Measurements from ENCODE around the gene HERC2.
"Not testable (repeated sequence)": the region's sequence is repeated elsewhere in the genome, so short reads cannot be mapped to it uniquely, and the experiment has no call there.

HERC2 gene

DNA sequence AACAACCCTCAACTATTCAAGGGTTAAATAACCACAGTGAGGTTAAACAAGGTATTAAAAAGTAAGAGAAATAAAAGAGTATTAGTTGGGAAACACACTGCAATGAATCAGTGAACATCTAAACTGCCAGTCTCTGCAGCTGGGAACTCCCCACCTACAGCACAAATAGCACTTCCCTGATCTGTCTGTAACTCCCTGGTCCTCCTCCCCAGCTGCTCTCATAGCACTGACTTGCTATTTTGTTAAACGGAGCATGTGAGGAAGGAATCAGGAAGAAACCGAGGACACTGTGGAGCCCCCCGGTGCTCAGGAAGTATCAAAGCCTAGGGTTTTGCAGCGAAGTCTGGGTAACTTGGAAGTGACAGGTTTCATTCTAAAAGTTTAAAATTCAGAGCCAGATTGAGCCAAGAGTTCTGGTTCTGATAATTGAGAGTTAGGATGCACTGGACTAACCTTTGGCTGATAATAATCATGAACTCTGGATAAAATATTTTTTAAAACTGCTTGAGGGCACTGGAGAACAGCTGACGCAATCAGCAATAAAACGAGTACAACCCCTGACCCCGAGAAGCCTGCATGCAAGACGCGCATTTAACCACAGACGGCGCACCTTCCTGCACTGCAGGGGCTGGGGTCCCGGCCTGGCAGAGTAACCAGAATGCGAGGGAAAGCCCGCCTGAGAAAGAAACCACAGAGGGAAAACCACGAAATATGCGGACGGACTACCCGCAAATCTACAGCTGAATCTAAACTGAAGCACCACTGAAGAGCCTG lies 118.7 kb downstream of the HERC2 start:
- H3K4me2 ChIP-seq (ENCODE audit: low read length); H3K18ac ChIP-seq (ENCODE audit: low read length); H4K8ac ChIP-seq (ENCODE audit: low read depth, low read length); H3K27me3 ChIP-seq (ENCODE audit: insufficient read depth, low read length, poor library complexity); H2BK5ac ChIP-seq (ENCODE audit: low read length); H3K56ac ChIP-seq (ENCODE audit: low read length); H3K4me1 ChIP-seq (ENCODE audit: control insufficient read depth, low read depth, low read length); H3K79me2 ChIP-seq (ENCODE audit: control insufficient read depth, insufficient read depth, low read length); H2AK5ac ChIP-seq (ENCODE audit: low read length); H3K27ac ChIP-seq (ENCODE audit: low read depth, low read length); H3K4ac ChIP-seq (ENCODE audit: low read depth, low read length); H4K5ac ChIP-seq (ENCODE audit: low read length); H2BK120ac ChIP-seq (ENCODE audit: low read depth, low read length); H3K79me1 ChIP-seq (ENCODE audit: low read length); H3K23ac ChIP-seq (ENCODE audit: low read length); H3K9ac ChIP-seq (ENCODE audit: low read length); H3K4me3 ChIP-seq (ENCODE audit: low read length); H3K36me3 ChIP-seq (ENCODE audit: control insufficient read depth, insufficient read depth, low read length); H2BK15ac ChIP-seq (replicated peaks; ENCODE audit: low read depth); DNase-seq: not testable (repeated sequence)
- WGBS (ENCODE audit: extremely low coverage, insufficient coverage, low lambda C conversion rate) = no CpG with 5 or more reads among the region's 18 CpGs

DNA sequence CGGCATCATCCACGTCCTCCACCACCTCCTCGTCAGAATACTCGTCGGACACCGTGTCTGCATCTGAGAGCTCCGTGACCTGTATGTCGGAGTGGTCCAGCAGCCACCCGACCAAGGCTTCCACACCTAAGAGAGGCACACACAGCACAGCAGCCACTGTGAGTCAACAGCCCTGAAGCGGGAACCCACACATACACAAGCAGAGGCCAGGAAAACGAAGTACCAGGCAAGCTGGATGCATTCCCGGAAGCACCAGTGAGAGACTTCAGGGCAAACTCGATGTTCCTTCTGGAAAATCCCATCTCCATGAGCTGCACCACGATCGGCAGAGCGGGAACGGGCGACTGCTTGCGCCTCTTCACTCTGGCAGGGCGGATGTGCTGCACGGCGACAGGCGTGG lies 119.9 kb downstream of the HERC2 start:
- not testable (repeated sequence) for H3K18ac ChIP-seq (ENCODE audit: low read length); H2BK120ac ChIP-seq (ENCODE audit: low read depth, low read length); H2BK5ac ChIP-seq (ENCODE audit: low read length); H3K79me1 ChIP-seq (ENCODE audit: low read length); H3K79me2 ChIP-seq (ENCODE audit: control insufficient read depth, insufficient read depth, low read length); H3K27me3 ChIP-seq (ENCODE audit: insufficient read depth, low read length, poor library complexity); H2AK5ac ChIP-seq (ENCODE audit: low read length); H4K5ac ChIP-seq (ENCODE audit: low read length); H3K4me2 ChIP-seq (ENCODE audit: low read length); H2BK15ac ChIP-seq (replicated peaks; ENCODE audit: low read depth); H3K56ac ChIP-seq (ENCODE audit: low read length); H3K4ac ChIP-seq (ENCODE audit: low read depth, low read length); H3K36me3 ChIP-seq (ENCODE audit: control insufficient read depth, insufficient read depth, low read length); H3K9ac ChIP-seq (ENCODE audit: low read length); H3K4me3 ChIP-seq (ENCODE audit: low read length); H3K23ac ChIP-seq (ENCODE audit: low read length); H3K27ac ChIP-seq (ENCODE audit: low read depth, low read length); DNase-seq; H4K8ac ChIP-seq (ENCODE audit: low read depth, low read length); H3K4me1 ChIP-seq (ENCODE audit: control insufficient read depth, low read depth, low read length)
- WGBS (ENCODE audit: extremely low coverage, insufficient coverage, low lambda C conversion rate) = no CpG with 5 or more reads among the region's 23 CpGs

DNA sequence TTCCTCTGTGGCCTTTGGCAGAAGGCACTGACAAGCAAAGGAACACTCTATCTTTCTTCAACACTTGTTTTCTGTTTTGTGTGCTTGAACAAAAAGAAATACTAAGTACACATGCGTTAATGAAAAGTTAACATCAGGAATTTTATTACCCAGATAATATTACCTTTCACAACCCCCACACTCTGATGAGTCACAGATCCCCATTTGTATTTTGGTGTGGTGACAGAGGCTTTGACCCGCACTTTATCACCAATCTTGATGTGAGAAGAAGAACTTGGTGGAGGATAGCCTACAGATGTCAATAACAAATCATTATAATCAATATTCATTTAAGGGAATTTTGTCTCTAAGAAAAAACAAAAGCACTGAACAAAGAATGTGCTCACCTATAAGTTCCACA lies 123.8 kb downstream of the HERC2 start:
- not testable (repeated sequence) for H3K4me2 ChIP-seq (ENCODE audit: low read length); H2BK120ac ChIP-seq (ENCODE audit: low read depth, low read length); H3K4me1 ChIP-seq (ENCODE audit: control insufficient read depth, low read depth, low read length); H3K79me1 ChIP-seq (ENCODE audit: low read length); H3K36me3 ChIP-seq (ENCODE audit: control insufficient read depth, insufficient read depth, low read length); H3K9ac ChIP-seq (ENCODE audit: low read length); H4K8ac ChIP-seq (ENCODE audit: low read depth, low read length); DNase-seq; H3K27ac ChIP-seq (ENCODE audit: low read depth, low read length); H4K5ac ChIP-seq (ENCODE audit: low read length); H3K56ac ChIP-seq (ENCODE audit: low read length); H3K27me3 ChIP-seq (ENCODE audit: insufficient read depth, low read length, poor library complexity); H3K23ac ChIP-seq (ENCODE audit: low read length); H3K4me3 ChIP-seq (ENCODE audit: low read length); H3K4ac ChIP-seq (ENCODE audit: low read depth, low read length); H3K79me2 ChIP-seq (ENCODE audit: control insufficient read depth, insufficient read depth, low read length); H2AK5ac ChIP-seq (ENCODE audit: low read length); H2BK15ac ChIP-seq (replicated peaks; ENCODE audit: low read depth); H3K18ac ChIP-seq (ENCODE audit: low read length); H2BK5ac ChIP-seq (ENCODE audit: low read length)
- WGBS (ENCODE audit: extremely low coverage, insufficient coverage, low lambda C conversion rate) = no CpG with 5 or more reads among the region's 2 CpGs

DNA sequence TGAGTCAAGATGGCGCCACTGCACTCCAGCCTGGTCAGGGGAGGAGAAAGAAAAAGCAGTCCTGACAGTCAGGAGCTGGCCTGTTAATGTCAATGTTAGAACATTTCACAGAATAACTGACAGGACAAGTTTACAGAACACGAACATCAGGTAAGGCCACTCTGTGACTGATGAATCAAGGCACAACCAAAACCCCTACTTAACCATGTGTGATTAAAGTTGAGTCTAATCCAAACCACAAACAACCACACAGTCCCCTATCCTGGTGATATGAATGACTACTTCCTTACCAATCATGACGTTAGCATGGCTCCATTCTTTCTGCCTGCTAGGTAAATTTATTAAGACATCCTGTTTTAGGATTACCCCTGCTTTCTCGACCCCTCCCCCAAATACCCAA lies 124.3 kb downstream of the HERC2 start:
- H4K8ac ChIP-seq (ENCODE audit: low read depth, low read length); DNase-seq; H2BK5ac ChIP-seq (ENCODE audit: low read length); H3K27me3 ChIP-seq (ENCODE audit: insufficient read depth, low read length, poor library complexity); H2BK120ac ChIP-seq (ENCODE audit: low read depth, low read length); H3K4me2 ChIP-seq (ENCODE audit: low read length); H3K23ac ChIP-seq (ENCODE audit: low read length); H3K79me2 ChIP-seq (ENCODE audit: control insufficient read depth, insufficient read depth, low read length); H3K9ac ChIP-seq (ENCODE audit: low read length); H3K79me1 ChIP-seq (ENCODE audit: low read length); H2AK5ac ChIP-seq (ENCODE audit: low read length); H3K4ac ChIP-seq (ENCODE audit: low read depth, low read length); H3K4me1 ChIP-seq (ENCODE audit: control insufficient read depth, low read depth, low read length); H3K56ac ChIP-seq (ENCODE audit: low read length); H4K5ac ChIP-seq (ENCODE audit: low read length); H3K36me3 ChIP-seq (ENCODE audit: control insufficient read depth, insufficient read depth, low read length); H3K27ac ChIP-seq (ENCODE audit: low read depth, low read length); H3K18ac ChIP-seq (ENCODE audit: low read length); H3K4me3 ChIP-seq (ENCODE audit: low read length); H2BK15ac ChIP-seq (replicated peaks; ENCODE audit: low read depth): not testable (repeated sequence)
- no CpG with 5 or more reads among the region's 4 CpGs for whole genome bisulfite sequencing (ENCODE audit: extremely low coverage, insufficient coverage, low lambda C conversion rate)

DNA sequence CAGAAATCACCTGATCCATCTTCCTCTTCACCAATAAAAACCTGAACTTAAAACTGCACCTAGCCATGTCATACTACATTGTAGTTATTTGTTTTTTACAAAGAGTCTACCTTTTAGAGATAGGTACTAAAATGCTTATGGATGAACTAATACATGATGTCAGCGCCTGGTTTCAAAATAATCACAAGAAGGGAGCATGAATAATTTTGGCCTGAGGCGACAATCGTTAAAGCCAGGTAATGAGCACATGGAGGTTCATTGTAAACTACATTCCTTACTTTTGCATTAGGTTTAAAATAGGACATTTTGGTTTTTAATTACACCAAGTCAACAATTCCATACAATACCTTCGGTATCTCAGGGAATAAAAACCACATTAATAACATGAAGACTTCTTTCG lies 125.4 kb downstream of the HERC2 start:
- H3K27ac ChIP-seq (ENCODE audit: low read depth, low read length); H3K9ac ChIP-seq (ENCODE audit: low read length); H2BK120ac ChIP-seq (ENCODE audit: low read depth, low read length); H4K8ac ChIP-seq (ENCODE audit: low read depth, low read length); H3K56ac ChIP-seq (ENCODE audit: low read length); H2AK5ac ChIP-seq (ENCODE audit: low read length); H3K79me2 ChIP-seq (ENCODE audit: control insufficient read depth, insufficient read depth, low read length); H3K23ac ChIP-seq (ENCODE audit: low read length); H3K36me3 ChIP-seq (ENCODE audit: control insufficient read depth, insufficient read depth, low read length); H3K4me2 ChIP-seq (ENCODE audit: low read length); H3K18ac ChIP-seq (ENCODE audit: low read length); H3K4ac ChIP-seq (ENCODE audit: low read depth, low read length); H2BK5ac ChIP-seq (ENCODE audit: low read length); H3K27me3 ChIP-seq (ENCODE audit: insufficient read depth, low read length, poor library complexity); H4K5ac ChIP-seq (ENCODE audit: low read length); H3K4me3 ChIP-seq (ENCODE audit: low read length); H3K79me1 ChIP-seq (ENCODE audit: low read length); H2BK15ac ChIP-seq (replicated peaks; ENCODE audit: low read depth); DNase-seq; H3K4me1 ChIP-seq (ENCODE audit: control insufficient read depth, low read depth, low read length): not testable (repeated sequence)
- whole genome bisulfite sequencing (ENCODE audit: extremely low coverage, insufficient coverage, low lambda C conversion rate) = no CpG with 5 or more reads among the region's 5 CpGs

DNA sequence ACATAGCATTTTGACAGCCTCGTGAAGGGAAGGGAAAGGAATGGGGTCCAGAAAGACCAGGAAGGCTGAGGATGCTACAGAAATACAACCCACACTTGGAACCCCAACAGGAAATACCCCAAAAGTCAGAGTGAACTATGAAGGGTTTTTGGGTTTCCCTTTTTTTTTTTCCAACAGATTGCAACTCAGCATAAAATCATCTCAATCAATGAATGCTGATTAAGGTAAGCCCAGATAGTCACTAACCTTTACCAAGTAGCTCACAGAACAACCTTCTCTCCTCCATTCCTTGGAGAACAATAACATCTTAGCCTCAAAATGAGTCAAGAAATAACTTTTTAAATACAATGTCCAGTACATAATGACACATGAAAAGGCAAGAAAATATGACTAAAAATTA lies 129.2 kb downstream of the HERC2 start:
- no peak overlapping the region for H2BK5ac ChIP-seq (ENCODE audit: low read length)
- no peaks in the 10 kb centered on the region for H3K4me1 ChIP-seq (ENCODE audit: control insufficient read depth, low read depth, low read length)
- no CpG with 5 or more reads among the region's 1 CpG for WGBS (ENCODE audit: extremely low coverage, insufficient coverage, low lambda C conversion rate)
- no peak overlapping the region for H3K23ac ChIP-seq (ENCODE audit: low read length)
- H3K56ac ChIP-seq (ENCODE audit: low read length) = no peak overlapping the region
- H3K27ac ChIP-seq (ENCODE audit: low read depth, low read length) = no peak overlapping the region
- H3K79me2 ChIP-seq (ENCODE audit: control insufficient read depth, insufficient read depth, low read length) = no peaks in the 10 kb centered on the region
- H3K36me3 ChIP-seq (ENCODE audit: control insufficient read depth, insufficient read depth, low read length) = peaks cover 2% of the 10 kb centered on the region
- no peak overlapping the region for H3K4me3 ChIP-seq (ENCODE audit: low read length)
- no peak overlapping the region for H4K8ac ChIP-seq (ENCODE audit: low read depth, low read length)
- H3K18ac ChIP-seq (ENCODE audit: low read length) = no peak overlapping the region
- no peak for DNase-seq
- no peak overlapping the region for H2BK120ac ChIP-seq (ENCODE audit: low read depth, low read length)
- H4K5ac ChIP-seq (ENCODE audit: low read length) = no peak overlapping the region
- no peak overlapping the region for H3K4me2 ChIP-seq (ENCODE audit: low read length)
- no peaks in the 10 kb centered on the region for H3K27me3 ChIP-seq (ENCODE audit: insufficient read depth, low read length, poor library complexity)
- H2BK15ac ChIP-seq (replicated peaks; ENCODE audit: low read depth) = no peak overlapping the region
- H2AK5ac ChIP-seq (ENCODE audit: low read length) = no peak overlapping the region
- no peak overlapping the region for H3K9ac ChIP-seq (ENCODE audit: low read length)
- no peak overlapping the region for H3K4ac ChIP-seq (ENCODE audit: low read depth, low read length)
- H3K79me1 ChIP-seq (ENCODE audit: low read length) = no peaks in the 10 kb centered on the region
